GM18868 (cell line): Measurements from ENCODE around the gene INSYN2B.
A peak's percentile ranks its signal among the peaks of the same experiment; 100 is the strongest.
"Not testable (repeated sequence)": the region's sequence is repeated elsewhere in the genome, so short reads cannot be mapped to it uniquely, and the experiment has no call there.

ENCODE experiments used
- ATAC-seq: cut with Tn5 transposase; IDR thresholded peaks from one replicate; pipeline ENCODE4 v1.9.1; 2021; ENCODE audit warnings: mild to moderate bottlenecking, moderate library complexity; ENCODE audit not compliant: unreplicated experiment

Gene INSYN2B

GRCh38 chr5:169973056-169973455, 7.2 kb downstream of the INSYN2B start:
- no peak for ATAC-seq

- no peak for ATAC-seq
Observed at GRCh38 chr5:169971780-169972179, 8.5 kb downstream of the INSYN2B start.

- no peak for ATAC-seq
Observed at GRCh38 chr5:169970911-169971765, 9.2 kb downstream of the INSYN2B start.

GRCh38 chr5:169970339-169970738, 10.0 kb downstream of the INSYN2B start:
- ATAC-seq = peak; percentile 94

- peak; percentile 47 for ATAC-seq
Observed at GRCh38 chr5:169964246-169964645, 16.0 kb downstream of the INSYN2B start.

GRCh38 chr5:169960659-169961058, 19.6 kb downstream of the INSYN2B start:
- no peak for ATAC-seq

GRCh38 chr5:169958278-169958677, 22.0 kb downstream of the INSYN2B start:
- ATAC-seq = no peak

- ATAC-seq = no peak
Observed at GRCh38 chr5:169956756-169957155, 23.5 kb downstream of the INSYN2B start.

GRCh38 chr5:169956126-169956525, 24.2 kb downstream of the INSYN2B start:
- no peak for ATAC-seq

- ATAC-seq = no peak
Observed at GRCh38 chr5:169954786-169955185, 25.5 kb downstream of the INSYN2B start.

GRCh38 chr5:169953196-169953595, 27.1 kb downstream of the INSYN2B start:
- not testable (repeated sequence) for ATAC-seq

- no peak for ATAC-seq
Observed at GRCh38 chr5:169950333-169950732, 30.0 kb downstream of the INSYN2B start.

GRCh38 chr5:169946743-169947295, 33.5 kb downstream of the INSYN2B start:
- no peak for ATAC-seq

GRCh38 chr5:169945831-169946261, 34.4 kb downstream of the INSYN2B start:
- ATAC-seq = no peak

- ATAC-seq = peak; percentile 62
Observed at GRCh38 chr5:169944922-169945680, 35.2 kb downstream of the INSYN2B start.

GRCh38 chr5:169944115-169944514, 36.2 kb downstream of the INSYN2B start:
- ATAC-seq = peak; percentile 25

- no peak for ATAC-seq
Observed at GRCh38 chr5:169943026-169943425, 37.3 kb downstream of the INSYN2B start.

GRCh38 chr5:169942181-169942580, 38.1 kb downstream of the INSYN2B start:
- ATAC-seq = no peak

- no peak for ATAC-seq
Observed at GRCh38 chr5:169941542-169941941, 38.8 kb downstream of the INSYN2B start.

GRCh38 chr5:169939731-169940130, 40.6 kb downstream of the INSYN2B start:
- ATAC-seq = no peak

- ATAC-seq = no peak
Observed at GRCh38 chr5:169938439-169938838, 41.9 kb downstream of the INSYN2B start.

GRCh38 chr5:169935762-169936161, 44.5 kb downstream of the INSYN2B start:
- no peak for ATAC-seq
